GM23248 (cell line): ENCODE measurements around the gene ARV1.

Experiments
- EZH2 ChIP-seq: fragments of 200-600 bp; sonication (generic); IDR thresholded peaks from 2 replicates; pipeline ENCODE4 v1.6.1; 2018; ENCODE audit warnings: antibody characterized with exemption, mild to moderate bottlenecking; ENCODE audit not compliant: insufficient read depth, poor library complexity, severe bottlenecking
- EZH2phosphoT487 ChIP-seq: fragments of 200-600 bp; sonication (generic); IDR thresholded peaks from 2 replicates; pipeline ENCODE4 v1.6.1; 2018; ENCODE audit warnings: antibody characterized with exemption, moderate library complexity, mild to moderate bottlenecking, low read depth; ENCODE audit not compliant: insufficient read depth

DNA sequence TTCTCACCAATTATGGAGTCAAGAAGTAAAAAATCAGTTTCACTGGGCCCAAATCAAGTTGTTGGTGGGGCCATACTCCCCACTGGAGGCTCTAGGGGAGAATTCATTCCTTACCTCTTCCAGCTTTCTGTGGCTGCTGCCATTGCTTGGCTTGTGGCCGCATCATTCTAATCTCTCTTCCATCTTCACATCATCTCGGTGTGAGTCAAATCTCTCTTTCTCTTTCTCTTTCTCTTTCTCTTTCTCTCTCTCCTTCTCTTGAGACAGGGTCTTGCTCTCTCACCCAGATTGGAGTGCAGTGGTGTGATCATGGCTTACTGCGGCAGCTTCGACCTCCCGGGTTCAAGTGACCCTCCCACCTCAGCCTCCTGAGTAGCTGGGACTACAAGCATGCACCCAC, 33.1 kb downstream of the ARV1 start:
- TF ChIP-seq EZH2 (no peak), EZH2phosphoT487 (no peak)
